Endothelial cell of umbilical vein (primary cell): ENCODE measurements around the gene ADRA2A. TPM values are rescaled to one million over a fixed set of nuclear protein-coding genes. Genes with fewer than 3 reads are reported as not detected.

ENCODE experiments used
- BruUV-seq: library from RNA; stranded (reverse); fragments of 400-500 nt; replicated peaks from 2 replicates; lab custom pipeline; 2021; lab: Mats Ljungman, UMichigan
- CTCF ChIA-PET: fragments of 300-600, 350-600 bp; sonication (Branson Sonifier 250); formaldehyde crosslinking; loops from one replicate; lab custom pipeline; 2021; ENCODE audit warnings: antibody characterized with exemption, inconsistent platforms; lab: Charles Lee
- POLR2A ChIA-PET: fragments of 300-600, 350-600 bp; sonication (Branson Sonifier 250); formaldehyde crosslinking; loops from one replicate; lab custom pipeline; 2021; ENCODE audit warnings: antibody characterized with exemption, inconsistent platforms; lab: Charles Lee
- DNase-seq: peaks from one replicate; pipeline ENCODE4 v3.0.0-alpha.2; 2011; ENCODE audit warnings: low read depth, low spot score
- FAIRE-seq: peaks from 2 replicates; lab custom pipeline; 2011; peaks lifted over from hg19 to GRCh38; lab: Jason Lieb, UNC
- H2AFZ ChIP-seq: 2 replicates; pipeline ENCODE4 v1.6.0; 2012; ENCODE audit warnings: low read depth, low read length, control low read depth, inconsistent platforms
- H3K27ac ChIP-seq: 2 replicates; pipeline ENCODE4 v1.5.1; 2011; ENCODE audit warnings: low read depth, mild to moderate bottlenecking, control low read depth, low read length, moderate library complexity; ENCODE audit not compliant: insufficient read depth
- H3K27me3 ChIP-seq, 2 experiments: 2 replicates each; pipeline versions ENCODE4 v1.6.0 to v1.6.1; 2011; ENCODE audit warnings: low read length in 2 of 2, mixed read lengths in 1 of 2; ENCODE audit not compliant: control insufficient read depth in 2 of 2, insufficient read depth in 2 of 2
- H3K36me3 ChIP-seq, 2 experiments: 2 replicates in 1 of 2; 3 replicates in 1 of 2; pipeline ENCODE4 v1.5.1; 2011; ENCODE audit warnings: low read length in 2 of 2, mild to moderate bottlenecking in 1 of 2, moderate library complexity in 1 of 2; ENCODE audit not compliant: control insufficient read depth in 2 of 2, insufficient read depth in 2 of 2; ENCODE audit errors: extremely low read depth in 1 of 2
- H3K4me1 ChIP-seq: 3 replicates; pipeline ENCODE4 v1.5.1; 2011; ENCODE audit warnings: mild to moderate bottlenecking, low read length; ENCODE audit not compliant: control insufficient read depth, insufficient read depth; ENCODE audit errors: extremely low read depth
- H3K4me2 ChIP-seq: 2 replicates; pipeline ENCODE4 v1.6.1; 2011; ENCODE audit warnings: low read length, control low read depth, mixed read lengths; ENCODE audit not compliant: insufficient read depth
- H3K4me3 ChIP-seq, 3 experiments: fragments of 200-600 bp in 1 of 3; sonication (generic), shearing (Covaris generic) in 1 of 3; replicated peaks in 1 of 3; 2 replicates each; pipeline ENCODE4 v1.5.1; 2011 to 2016; ENCODE audit warnings: control low read depth in 3 of 3, low read length in 3 of 3, mild to moderate bottlenecking in 2 of 3, inconsistent platforms in 1 of 3, low read depth in 1 of 3, moderate library complexity in 1 of 3; ENCODE audit not compliant: insufficient read depth in 1 of 3
- H3K79me2 ChIP-seq: 2 replicates; pipeline ENCODE4 v1.6.0; 2012; ENCODE audit warnings: low read length, inconsistent platforms; ENCODE audit not compliant: control insufficient read depth, insufficient read depth
- H3K9ac ChIP-seq: replicated peaks from 2 replicates; pipeline ENCODE3; 2011; ENCODE audit warnings: low read length, control low read depth; ENCODE audit not compliant: insufficient read depth; ENCODE audit errors: extremely low read depth
- H3K9me1 ChIP-seq: replicated peaks from 3 replicates; pipeline ENCODE4 v1.6.0; 2011; ENCODE audit warnings: mild to moderate bottlenecking, low read length; ENCODE audit not compliant: control insufficient read depth, insufficient read depth; ENCODE audit errors: extremely low read depth
- H3K9me3 ChIP-seq: replicated peaks from 2 replicates; pipeline ENCODE4 v1.5.1; 2012; ENCODE audit warnings: low read length, inconsistent platforms; ENCODE audit not compliant: control insufficient read depth, insufficient read depth
- H4K20me1 ChIP-seq: replicated peaks from 2 replicates; pipeline ENCODE3; 2011; ENCODE audit warnings: mild to moderate bottlenecking, low read length; ENCODE audit not compliant: control insufficient read depth, insufficient read depth; ENCODE audit errors: extremely low read depth
- CTCF ChIP-seq, 2 donors: IDR thresholded peaks; 1 replicate in 1 of 2; 2 replicates in 1 of 2; pipeline ENCODE4 v1.5.1; 2011; ENCODE audit warnings: low read length in 2 of 2, mild to moderate bottlenecking in 2 of 2, moderate library complexity in 2 of 2, control low read depth in 1 of 2, inconsistent platforms in 1 of 2, low read depth in 1 of 2; ENCODE audit not compliant: insufficient read depth in 1 of 2; ENCODE audit errors: extremely low read depth in 1 of 2
- EZH2 ChIP-seq: IDR thresholded peaks from 2 replicates; pipeline ENCODE4 v1.6.1; 2012; ENCODE audit warnings: borderline replicate concordance, low read depth, mild to moderate bottlenecking, moderate library complexity, low read length, inconsistent platforms; ENCODE audit not compliant: severe bottlenecking
- FOS ChIP-seq: IDR thresholded peaks from 2 replicates; pipeline ENCODE4 v1.6.1; 2011; ENCODE audit warnings: mild to moderate bottlenecking, low read length, moderate library complexity, borderline replicate concordance; ENCODE audit not compliant: insufficient read depth
- GATA2 ChIP-seq: IDR thresholded peaks from 2 replicates; pipeline ENCODE4 v1.7.0; 2011; ENCODE audit warnings: low read depth, mild to moderate bottlenecking, moderate library complexity, mixed read lengths, low read length; ENCODE audit not compliant: insufficient read length, insufficient read depth
- JUN ChIP-seq: IDR thresholded peaks from 2 replicates; pipeline ENCODE4 v1.6.1; 2011; ENCODE audit warnings: borderline replicate concordance, low read depth; ENCODE audit not compliant: insufficient read length, insufficient read depth
- MAX ChIP-seq: IDR thresholded peaks from 2 replicates; pipeline ENCODE4 v1.6.1; 2011; ENCODE audit not compliant: insufficient read depth, insufficient read length
- MYC ChIP-seq: IDR thresholded peaks from one replicate; pipeline ENCODE4 v1.6.1; 2011; ENCODE audit warnings: mild to moderate bottlenecking, low read depth, low read length
- POLR2A ChIP-seq: IDR thresholded peaks from 2 replicates; pipeline ENCODE4 v1.6.1; 2012; ENCODE audit warnings: low read depth, mild to moderate bottlenecking, control low read depth, low read length
- POLR2AphosphoS5 ChIP-seq: IDR thresholded peaks from 2 replicates; pipeline ENCODE4 v1.6.1; 2012; ENCODE audit warnings: low read depth, mild to moderate bottlenecking, control low read depth, low read length, moderate library complexity; ENCODE audit not compliant: insufficient read depth
- dilution Hi-C: fragments of 300-500 bp; cut with MboI; formaldehyde crosslinking; loops from one replicate; pipeline ENCODE4 v1.15.0; 2019; ENCODE audit warnings: low sequenced_read_pairs; ENCODE audit not compliant: extremely low pct_ligation_motif_present
- intact Hi-C: fragments of 100-400 bp; cut with micrococcal nuclease; formaldehyde crosslinking; loops from one replicate; pipeline ENCODE4 v1.10.0; 2022
- polyA plus RNA-seq, 4 experiments: library from polyadenylated mRNA; depleted of rRNA in 3 of 4; stranded (reverse) in 3 of 4; unstranded in 1 of 4; fragments of >200 nt; gene quantifications; 2 replicates each; pipeline versions ENCODE4 v1.2.1 to v1.2.3, GENCODE V29; 2011 to 2012; ENCODE audit warnings: missing spikeins in 1 of 4
- total RNA-seq: library from RNA; stranded (reverse); gene quantifications from 2 replicates; pipeline ENCODE4 v1.2.3, GENCODE V29; 2021

ADRA2A gene
- total and polyA plus RNA-seq, 2 donors (not counting 3 experiments of a cell fraction or from before 2014, with no cell fraction given): 0.03 TPM; not detected in 1

GRCh38 chr10:111110771-111111170 is 33.9 kb downstream of the ADRA2A start:
- BruUV-seq: no TSS peak
- intact Hi-C loops (no loop called here), dilution Hi-C loops (no loop called here)
- Histone ChIP-seq H3K79me2 (no peaks in the 10 kb centered on the region), H4K20me1 (no peaks in the 10 kb centered on the region), H3K27me3 (no peaks in the 10 kb centered on the region), H3K27ac (no peak overlapping the region), H3K9me1 (no peaks in the 10 kb centered on the region), H2AFZ (no peak overlapping the region), H3K4me1 (no peaks in the 10 kb centered on the region), H3K9ac (no peak overlapping the region), H3K36me3 (no peaks in the 10 kb centered on the region), H3K9me3 (no peaks in the 10 kb centered on the region), H3K4me3 (no peak overlapping the region), H3K4me2 (no peak overlapping the region)
- TF ChIP-seq JUN (no peak), MYC (no peak), CTCF (IDR thresholded peaks at IDR 0.05; ENCODE audit: extremely low read depth in 1 of 2, insufficient read depth in 1 of 2, low read depth in 1 of 2, low read length in 2 of 2) (no peak), POLR2A (no peak), EZH2 (no peak), FOS (no peak), GATA2 (no peak), MAX (no peak), POLR2AphosphoS5 (no peak)
- POLR2A ChIA-PET: no interaction called here
- DNase-seq: no peak
- CTCF ChIA-PET: interaction anchor here (1.2 kb wide), 1 partner anchor 9 kb away, joined by 3 read pairs; no protein-coding TSS in a partner anchor
- FAIRE-seq: no peak
